B cell (primary cell): ENCODE measurements around the gene APCDD1. TPM values are rescaled to one million over a fixed set of nuclear protein-coding genes. Genes with fewer than 3 reads are reported as not detected.
A peak's percentile ranks its signal among the peaks of the same experiment; 100 is the strongest.

Source experiments
- ATAC-seq: fragments of 200-7000 bp; cut with Tn5 transposase; one replicate; pipeline ENCODE4 v1.10.0; 2021; ENCODE audit warnings: low read depth, mild to moderate bottlenecking, moderate number of reproducible peaks, moderate library complexity
- CTCF ChIA-PET: fragments of 350-600 bp; sonication (Branson Sonifier 250); formaldehyde crosslinking; loops from one replicate; lab custom pipeline; 2021; ENCODE audit warnings: antibody characterized with exemption, inconsistent platforms; lab: Charles Lee
- POLR2A ChIA-PET: fragments of 350-600 bp; sonication (Branson Sonifier 250); formaldehyde crosslinking; loops from one replicate; lab custom pipeline; 2021; ENCODE audit warnings: antibody characterized with exemption; lab: Charles Lee
- DNase-seq: peaks from one replicate; pipeline ENCODE4 v3.0.0; 2013
- H2AFZ ChIP-seq: 2 replicates; pipeline ENCODE4 v1.6.1; 2012; ENCODE audit warnings: mild to moderate bottlenecking, low read depth, low read length; ENCODE audit not compliant: insufficient read depth, poor library complexity, severe bottlenecking
- H3K27ac ChIP-seq, 2 donors: 1 replicate in 1 of 2; 2 replicates in 1 of 2; pipeline ENCODE4 v1.5.1; 2012 to 2013; ENCODE audit warnings: low read length in 2 of 2, mild to moderate bottlenecking in 2 of 2, moderate library complexity in 1 of 2
- H3K27me3 ChIP-seq, 4 experiments: fragments of 200-600 bp in 1 of 4; sonication (generic) in 1 of 4; replicated peaks in 1 of 4; 1 replicate in 2 of 4; 2 replicates in 2 of 4; pipeline versions ENCODE4 v1.6.1 to v1.7.0; 2013 to 2016; ENCODE audit warnings: low read length in 3 of 4, mild to moderate bottlenecking in 2 of 4, mixed read lengths in 1 of 4, moderate library complexity in 1 of 4; ENCODE audit not compliant: insufficient read depth in 4 of 4, control insufficient read depth in 3 of 4; ENCODE audit errors: control extremely low read depth in 1 of 4
- H3K36me3 ChIP-seq, 2 experiments: replicated peaks in 1 of 2; 1 replicate in 1 of 2; 2 replicates in 1 of 2; pipeline versions ENCODE4 v1.6.1 to v1.7.1; 2013; ENCODE audit warnings: low read length in 1 of 2; ENCODE audit not compliant: insufficient read depth in 2 of 2, control insufficient read depth in 1 of 2; ENCODE audit errors: control extremely low read depth in 1 of 2, extremely low read depth in 1 of 2
- H3K4me1 ChIP-seq, 2 donors: fragments of 200-600 bp in 1 of 2; sonication (generic) in 1 of 2; 1 replicate in 1 of 2; 2 replicates in 1 of 2; pipeline versions ENCODE4 v1.5.1 to v1.6.1; 2013 to 2017; ENCODE audit warnings: low read length in 2 of 2; ENCODE audit not compliant: control insufficient read depth in 2 of 2, insufficient read depth in 2 of 2
- H3K4me2 ChIP-seq: replicated peaks from 2 replicates; pipeline ENCODE3; 2012; ENCODE audit warnings: mild to moderate bottlenecking, low read depth, low read length; ENCODE audit not compliant: poor library complexity, severe bottlenecking
- H3K4me3 ChIP-seq, 5 experiments: fragments of 200-600 bp in 1 of 5; sonication (generic) in 1 of 5; 1 replicate in 3 of 5; 2 replicates in 2 of 5; pipeline versions ENCODE4 v1.5.1 to v1.7.0; 2011 to 2016; ENCODE audit warnings: low read length in 4 of 5, mild to moderate bottlenecking in 4 of 5, low read depth in 2 of 5, control low read depth in 1 of 5, moderate library complexity in 1 of 5; ENCODE audit not compliant: insufficient read depth in 1 of 5; ENCODE audit errors: control extremely low read depth in 1 of 5, extremely low read depth in 1 of 5
- H3K79me2 ChIP-seq: fragments of 200-600 bp; sonication (generic); one replicate; pipeline ENCODE4 v1.6.0; 2016; ENCODE audit warnings: low read length; ENCODE audit not compliant: control insufficient read depth, insufficient read depth
- H3K9ac ChIP-seq: fragments of 200-600 bp; sonication (generic); 2 replicates; pipeline ENCODE4 v1.6.1; 2017; ENCODE audit warnings: mild to moderate bottlenecking, low read length, moderate library complexity
- H3K9me3 ChIP-seq, 3 donors: one replicate each; pipeline versions ENCODE4 v1.6.1 to v1.7.1; 2013; ENCODE audit warnings: low read length in 2 of 3; ENCODE audit not compliant: control insufficient read depth in 2 of 3, insufficient read depth in 1 of 3; ENCODE audit errors: control extremely low read depth in 1 of 3
- H4K20me1 ChIP-seq: 2 replicates; pipeline ENCODE4 v1.6.0; 2012; ENCODE audit warnings: mild to moderate bottlenecking, low read length; ENCODE audit not compliant: insufficient read depth, control insufficient read depth, poor library complexity, severe bottlenecking
- H3K27ac Mint-ChIP-seq: one replicate; pipeline ENCODE4 v1.8.0; 2021; ENCODE audit warnings: mixed read lengths
- H3K27me3 Mint-ChIP-seq: one replicate; pipeline ENCODE4 v1.8.0; 2021; ENCODE audit warnings: mixed read lengths
- H3K4me1 Mint-ChIP-seq: one replicate; pipeline ENCODE4 v1.8.0; 2021; ENCODE audit warnings: mixed read lengths
- H3K4me3 Mint-ChIP-seq: one replicate; pipeline ENCODE4 v1.8.0; 2021; ENCODE audit warnings: mixed read lengths
- H3K9me3 Mint-ChIP-seq: one replicate; pipeline ENCODE4 v1.8.0; 2022; ENCODE audit warnings: mixed read lengths; ENCODE audit not compliant: insufficient read depth
- CTCF ChIP-seq: fragments of 200-600 bp; IDR thresholded peaks from one replicate; pipeline ENCODE4 v1.8.0; 2022; ENCODE audit warnings: antibody characterized with exemption, mild to moderate bottlenecking
- EZH2 ChIP-seq: IDR thresholded peaks from 2 replicates; pipeline ENCODE4 v1.6.1; 2012; ENCODE audit warnings: borderline replicate concordance, low read depth, mild to moderate bottlenecking, moderate library complexity, low read length; ENCODE audit not compliant: insufficient read depth, poor library complexity, severe bottlenecking
- WGBS: methylation state at CpG from one replicate; pipeline ENCODE4 v1.1.5; 2013; ENCODE audit warnings: missing lambda C conversion rate; ENCODE audit not compliant: insufficient coverage; 5-methylcytosine and 5-hydroxymethylcytosine counted together
- intact Hi-C: fragments of 100-400 bp; cut with micrococcal nuclease; formaldehyde crosslinking; loops from one replicate; pipeline ENCODE4 v1.10.0; 2022
- polyA plus RNA-seq: library from polyadenylated mRNA; depleted of rRNA; stranded (reverse); fragments of >200 nt; gene quantifications from 2 replicates; pipeline ENCODE4 v1.2.3, GENCODE V29; 2012
- total RNA-seq, 2 donors: library from RNA; stranded (reverse); fragments of 120-200 nt in 1 of 2; gene quantifications; 1 replicate in 1 of 2; 2 replicates in 1 of 2; pipeline versions ENCODE4 v1.2.3 to v1.2.4, GENCODE V29; 2013 to 2022

Gene APCDD1
- total and polyA plus RNA-seq, 2 donors (not counting 1 experiment from before 2014, with no cell fraction given) = 1.0 to 1.1 TPM

- intact Hi-C loops = loop anchor here (1.0 to 10.0 kb wide), 6 partner anchors 35 to 1921 kb away; partner anchors contain the start of genes IMPA2, PPP4R1, RAB12 and RAB31
- Mint-ChIP-seq H3K4me1 (peaks cover 48% of the 10 kb centered on the region), H3K9me3 (no peaks in the 10 kb centered on the region), H3K4me3 (peak overlapping the region; percentile 99), H3K27me3 (no peaks in the 10 kb centered on the region), H3K27ac (peak overlapping the region; percentile 96)
- peak overlapping the region; percentile 87 for H3K9ac ChIP-seq
- CTCF ChIA-PET = no interaction called here
- peak overlapping the region; percentile 80 for H2AFZ ChIP-seq
- POLR2A ChIA-PET = interaction anchor here (0.6 to 1.3 kb wide), 2 partner anchors 610 to 612 kb away, joined by 3 to 6 read pairs; partner anchors contain the start of gene VAPA
- no peak for ATAC-seq
- H4K20me1 ChIP-seq = peaks cover 29% of the 10 kb centered on the region
- no peaks in the 10 kb centered on the region for H3K36me3 ChIP-seq
- H3K4me1 ChIP-seq = peaks cover 18 to 39% of the 10 kb centered on the region in 2 donors
- H3K4me3 ChIP-seq = peak overlapping the region; percentile 79 to 94 (median 88)
- no peak for TF ChIP-seq EZH2
- no peak for TF ChIP-seq CTCF
- WGBS = no CpG with 5 or more reads among the region's 7 CpGs
- peaks cover 40% of the 10 kb centered on the region for H3K79me2 ChIP-seq
- no peaks in the 10 kb centered on the region for H3K27me3 ChIP-seq
- H3K9me3 ChIP-seq = no peaks in the 10 kb centered on the region
- H3K4me2 ChIP-seq = peak overlapping the region; percentile 95
- peak; percentile 64 for DNase-seq
- peak overlapping the region; percentile 16 to 46 for H3K27ac ChIP-seq
Measured at GRCh38 chr18:10525371-10525691, 70.9 kb downstream of the APCDD1 start.

DNA sequence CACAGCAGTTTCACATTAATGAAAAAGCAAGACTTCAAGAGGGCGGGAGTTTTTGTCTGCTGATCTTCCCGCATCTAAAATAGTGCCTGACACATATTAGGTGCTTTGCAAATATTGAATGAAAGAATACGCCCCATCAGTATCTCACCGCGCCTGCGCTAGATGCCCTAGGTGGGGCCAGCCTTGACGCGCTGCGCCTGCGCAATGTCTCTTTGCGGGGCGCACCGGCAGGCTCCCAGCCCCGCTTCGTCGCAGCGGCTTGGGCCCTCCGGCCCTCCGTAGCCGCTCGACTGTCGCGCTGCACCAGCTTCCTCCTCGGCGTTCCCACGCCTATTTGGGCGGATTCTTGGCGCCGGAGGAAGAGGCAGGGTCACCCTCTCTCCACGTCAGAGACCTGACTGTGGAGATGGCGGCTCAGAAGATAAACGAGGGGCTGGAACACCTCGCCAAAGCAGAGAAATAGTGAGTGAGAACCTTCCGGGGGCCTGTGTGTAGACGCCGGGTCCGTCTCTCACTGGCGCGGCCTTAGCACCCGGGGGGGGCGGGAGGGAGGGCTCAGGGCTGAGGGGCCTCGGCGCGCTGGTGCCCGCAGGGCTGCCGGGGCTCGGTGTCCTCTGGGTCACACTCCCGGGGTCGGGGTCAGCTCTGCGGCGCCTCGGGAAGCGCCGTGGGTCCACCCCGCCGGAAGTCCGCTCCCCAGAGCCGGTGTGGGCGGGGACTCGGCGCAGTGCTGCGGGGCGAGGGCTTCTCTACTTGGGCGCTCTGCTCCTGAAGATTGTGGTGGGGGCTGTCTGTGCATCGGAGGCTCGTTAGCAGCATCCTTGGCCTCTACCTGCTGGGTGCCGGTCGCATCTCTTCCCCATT lies 71.5 kb downstream of the APCDD1 start, which contains the start of gene NAPG:
TSS of gene NAPG (plus strand) at position 331 of the 864 bp plus-strand sequence. CDS start at position 407, 76 bp downstream.
- Histone ChIP-seq H3K27ac (peak within 1 kb of the TSS; percentile 77 to 80), H2AFZ (peak within 1 kb of the TSS; percentile 80), H4K20me1 (peaks cover 30% of the 10 kb centered on the region), H3K27me3 (no peaks in the 10 kb centered on the region), H3K9me3 (no peaks in the 10 kb centered on the region), H3K36me3 (no peaks in the 10 kb centered on the region), H3K9ac (peak within 1 kb of the TSS; percentile 87), H3K4me3 (peak within 1 kb of the TSS; percentile 79 to 94 (median 88)), H3K4me1 (peaks cover 20 to 39% of the 10 kb centered on the region in 2 donors), H3K4me2 (peak within 1 kb of the TSS; percentile 95), H3K79me2 (peaks cover 46% of the 10 kb centered on the region)
- H3K4me1 Mint-ChIP-seq = peaks cover 54% of the 10 kb centered on the region
- under 1% methylated on average over 64 of the region's 68 CpGs for WGBS
- TF ChIP-seq EZH2 (no peak), CTCF (no peak)
- intact Hi-C loops = loop anchor here (1.0 to 10.0 kb wide), 7 partner anchors 36 to 1921 kb away; partner anchors contain the start of genes IMPA2, PPP4R1, RAB12 and RAB31
- POLR2A ChIA-PET = interaction anchor here (0.6 to 1.3 kb wide), 4 partner anchors 29 to 612 kb away, joined by 3 to 6 read pairs (median 3); partner anchors contain the start of gene VAPA
- H3K27me3 Mint-ChIP-seq = no peaks in the 10 kb centered on the region
- no peaks in the 10 kb centered on the region for H3K9me3 Mint-ChIP-seq
- ATAC-seq = peak; percentile 90
- H3K27ac Mint-ChIP-seq = peak within 1 kb of the TSS; percentile 96
- peak; percentile 96 for DNase-seq
- CTCF ChIA-PET = no interaction called here
- H3K4me3 Mint-ChIP-seq = peak within 1 kb of the TSS; percentile 99
